Loucy (cell line): ENCODE data around the gene GCNT4.

Experiments
- H2AFZ ChIP-seq: fragments of 200-600 bp; sonication (generic); 2 replicates; pipeline ENCODE4 v1.6.0; 2016; ENCODE audit warnings: antibody characterized with exemption, mild to moderate bottlenecking, low read length, moderate library complexity
- H3F3A ChIP-seq: fragments of 200-600 bp; 2 replicates; pipeline ENCODE4 v1.6.0; 2016; ENCODE audit warnings: antibody characterized with exemption, low read depth, mild to moderate bottlenecking
- H3K27me3 ChIP-seq: fragments of 200-600 bp; sonication (generic); 2 replicates; pipeline ENCODE4 v1.6.1; 2014; ENCODE audit warnings: low read length, mild to moderate bottlenecking; ENCODE audit not compliant: insufficient read depth, poor library complexity, severe bottlenecking
- H3K36me3 ChIP-seq: fragments of 200-600 bp; sonication (generic); 2 replicates; pipeline ENCODE4 v1.6.1; 2016; ENCODE audit warnings: low read length; ENCODE audit not compliant: insufficient read depth
- H3K4me1 ChIP-seq: fragments of 200-600 bp; sonication (generic); 2 replicates; pipeline ENCODE4 v1.5.1; 2014; ENCODE audit warnings: low read length, mild to moderate bottlenecking; ENCODE audit not compliant: insufficient read depth, poor library complexity, severe bottlenecking
- H3K4me2 ChIP-seq: fragments of 200-600 bp; sonication (generic); 2 replicates; pipeline ENCODE4 v1.6.0; 2014; ENCODE audit warnings: antibody characterized with exemption, low read length, low read depth, mild to moderate bottlenecking; ENCODE audit not compliant: poor library complexity, severe bottlenecking
- H3K4me3 ChIP-seq: fragments of 200-600 bp; sonication (generic); 2 replicates; pipeline ENCODE4 v1.5.1; 2014; ENCODE audit warnings: low read length, mild to moderate bottlenecking, mixed read lengths; ENCODE audit not compliant: poor library complexity, severe bottlenecking
- H3K79me2 ChIP-seq: fragments of 200-600 bp; sonication (generic); 2 replicates; pipeline ENCODE4 v1.6.1; 2014; ENCODE audit warnings: low read length; ENCODE audit not compliant: insufficient read depth
- H3K9ac ChIP-seq: fragments of 200-600 bp; sonication (generic); 2 replicates; pipeline ENCODE4 v1.6.0; 2014; ENCODE audit warnings: mild to moderate bottlenecking, low read depth, low read length, moderate library complexity; ENCODE audit not compliant: poor library complexity, severe bottlenecking
- H3K9me2 ChIP-seq: fragments of 200-600 bp; sonication (generic); replicated peaks from 2 replicates; pipeline ENCODE4 v1.6.1; 2016; ENCODE audit warnings: low read depth, low read length, mixed read lengths
- H3K9me3 ChIP-seq: fragments of 200-600 bp; sonication (generic); 2 replicates; pipeline ENCODE4 v1.6.1; 2014; ENCODE audit warnings: mild to moderate bottlenecking, antibody characterized with exemption, low read length, low read depth; ENCODE audit not compliant: insufficient read depth
- H4K20me1 ChIP-seq: fragments of 200-600 bp; sonication (generic); 2 replicates; pipeline ENCODE4 v1.6.0; 2014; ENCODE audit warnings: antibody characterized with exemption, low read length, mild to moderate bottlenecking; ENCODE audit not compliant: insufficient read depth, poor library complexity, severe bottlenecking
- EZH2phosphoT487 ChIP-seq: fragments of 200-600 bp; IDR thresholded peaks from 2 replicates; pipeline ENCODE4 v1.6.1; 2018; ENCODE audit warnings: antibody characterized with exemption, mild to moderate bottlenecking, moderate library complexity, borderline replicate concordance
- TF ChIP-seq, protein P1 (sequence below): fragments of 200-600 bp; sonication (generic); conservative IDR thresholded peaks from 2 replicates; pipeline ENCODE4 v1.5.1; 2014; ENCODE audit warnings: mild to moderate bottlenecking, antibody characterized with exemption, low read length

GCNT4 gene

DNA sequence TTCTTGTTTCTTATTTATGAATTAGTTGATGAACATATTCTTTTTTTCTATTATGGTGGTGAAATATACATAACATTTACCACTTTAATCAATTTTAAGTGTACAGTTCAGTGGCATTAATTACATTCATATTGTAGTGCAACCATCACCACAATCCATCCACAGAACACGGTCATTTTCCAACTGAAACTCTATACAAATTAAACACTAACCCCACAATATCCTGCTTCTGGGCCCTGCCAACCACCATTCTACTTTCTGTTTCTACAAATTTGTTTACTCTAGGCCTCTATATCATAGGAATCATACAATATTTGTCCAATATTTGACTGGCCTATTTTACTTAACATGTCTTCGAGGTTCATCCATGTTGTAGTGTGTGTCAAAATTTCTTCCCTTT, 7.3 kb downstream of the GCNT4 start:
- H3K4me3 ChIP-seq: no peak overlapping the region
- H3K27me3 ChIP-seq: no peaks in the 10 kb centered on the region
- peaks cover 52% of the 10 kb centered on the region for H3K79me2 ChIP-seq
- no peaks in the 10 kb centered on the region for H4K20me1 ChIP-seq
- H3K36me3 ChIP-seq: peaks cover 19% of the 10 kb centered on the region; the same call in 1 of the 2 replicates
- H3K9me2 ChIP-seq: no peaks in the 10 kb centered on the region
- no peaks in the 10 kb centered on the region for H3F3A ChIP-seq
- peaks cover 68% of the 10 kb centered on the region for H3K4me1 ChIP-seq
- H3K4me2 ChIP-seq: peak overlapping the region; percentile 11
- H3K9ac ChIP-seq: no peak overlapping the region
- H2AFZ ChIP-seq: no peak overlapping the region
- no peak for TF ChIP-seq EZH2phosphoT487
- TF ChIP-seq, protein P1, sequence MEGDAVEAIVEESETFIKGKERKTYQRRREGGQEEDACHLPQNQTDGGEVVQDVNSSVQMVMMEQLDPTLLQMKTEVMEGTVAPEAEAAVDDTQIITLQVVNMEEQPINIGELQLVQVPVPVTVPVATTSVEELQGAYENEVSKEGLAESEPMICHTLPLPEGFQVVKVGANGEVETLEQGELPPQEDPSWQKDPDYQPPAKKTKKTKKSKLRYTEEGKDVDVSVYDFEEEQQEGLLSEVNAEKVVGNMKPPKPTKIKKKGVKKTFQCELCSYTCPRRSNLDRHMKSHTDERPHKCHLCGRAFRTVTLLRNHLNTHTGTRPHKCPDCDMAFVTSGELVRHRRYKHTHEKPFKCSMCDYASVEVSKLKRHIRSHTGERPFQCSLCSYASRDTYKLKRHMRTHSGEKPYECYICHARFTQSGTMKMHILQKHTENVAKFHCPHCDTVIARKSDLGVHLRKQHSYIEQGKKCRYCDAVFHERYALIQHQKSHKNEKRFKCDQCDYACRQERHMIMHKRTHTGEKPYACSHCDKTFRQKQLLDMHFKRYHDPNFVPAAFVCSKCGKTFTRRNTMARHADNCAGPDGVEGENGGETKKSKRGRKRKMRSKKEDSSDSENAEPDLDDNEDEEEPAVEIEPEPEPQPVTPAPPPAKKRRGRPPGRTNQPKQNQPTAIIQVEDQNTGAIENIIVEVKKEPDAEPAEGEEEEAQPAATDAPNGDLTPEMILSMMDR: no peak
- no peaks in the 10 kb centered on the region for H3K9me3 ChIP-seq

DNA sequence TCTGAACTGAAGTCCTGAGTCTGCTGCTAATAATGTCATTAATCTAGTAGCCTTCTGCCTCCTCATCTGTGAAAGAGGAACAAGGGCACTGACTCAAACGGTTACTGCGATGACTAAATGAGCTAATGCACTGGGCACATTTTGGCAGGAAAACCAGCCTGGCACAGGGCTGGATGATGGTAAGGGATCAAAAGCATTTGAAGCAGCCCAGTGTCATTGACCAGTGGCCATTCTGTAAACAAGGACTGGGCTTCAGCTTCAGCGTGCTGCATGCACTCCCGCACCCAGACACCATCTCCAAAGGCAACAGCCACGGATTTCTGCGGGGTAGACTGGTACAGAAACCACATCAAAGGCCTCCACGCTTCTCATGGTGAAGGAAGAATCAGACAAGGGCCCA, 8.0 kb downstream of the GCNT4 start:
- H4K20me1 ChIP-seq: no peaks in the 10 kb centered on the region
- H3K4me1 ChIP-seq: peaks cover 61% of the 10 kb centered on the region
- H3K27me3 ChIP-seq: no peaks in the 10 kb centered on the region
- H3K4me3 ChIP-seq: no peak overlapping the region
- H3K9me3 ChIP-seq: no peaks in the 10 kb centered on the region
- no peaks in the 10 kb centered on the region for H3F3A ChIP-seq
- no peak for TF ChIP-seq EZH2phosphoT487
- TF ChIP-seq, protein P1: no peak
- H2AFZ ChIP-seq: no peak overlapping the region
- H3K9me2 ChIP-seq: no peaks in the 10 kb centered on the region
- no peak overlapping the region for H3K9ac ChIP-seq
- peaks cover 19% of the 10 kb centered on the region; the same call in 1 of the 2 replicates for H3K36me3 ChIP-seq
- peak overlapping the region; percentile 11 for H3K4me2 ChIP-seq
- peaks cover 45% of the 10 kb centered on the region for H3K79me2 ChIP-seq

DNA sequence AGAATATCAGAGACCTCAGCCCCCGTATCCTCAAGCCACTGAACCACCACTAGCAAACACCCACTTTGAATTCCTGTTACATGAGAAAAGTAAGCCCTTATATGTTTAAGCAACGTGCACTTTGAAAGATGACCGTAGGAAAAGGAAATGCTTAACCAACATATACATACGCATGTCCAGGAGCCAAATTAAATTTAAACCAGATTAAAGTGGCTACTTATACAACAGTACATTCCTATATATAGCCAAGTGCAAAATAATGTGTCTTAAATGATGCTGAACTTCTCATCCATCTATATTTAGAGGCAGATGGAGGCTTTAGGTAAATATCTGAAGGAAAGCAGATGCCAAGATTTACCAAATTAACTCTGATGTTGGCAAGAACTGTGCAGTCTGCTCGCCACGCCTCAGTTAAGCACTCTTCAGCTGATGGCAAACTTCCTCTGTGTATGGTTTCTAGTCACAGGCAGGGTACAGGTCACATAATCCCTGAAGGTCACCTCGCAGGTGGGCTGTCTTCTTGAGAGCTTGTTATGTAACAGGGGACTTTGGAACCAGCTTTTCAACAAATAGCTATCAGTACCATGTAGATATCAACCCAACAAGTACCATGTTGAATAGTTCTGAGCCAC, 8.6 kb downstream of the GCNT4 start:
- no peak overlapping the region for H3K4me3 ChIP-seq
- no peaks in the 10 kb centered on the region for H3K27me3 ChIP-seq
- no peak overlapping the region for H2AFZ ChIP-seq
- H3K9ac ChIP-seq: no peak overlapping the region
- H3K4me2 ChIP-seq: peak overlapping the region; percentile 11
- H3F3A ChIP-seq: no peaks in the 10 kb centered on the region
- H3K36me3 ChIP-seq: peaks cover 19% of the 10 kb centered on the region; the same call in 1 of the 2 replicates
- peaks cover 55% of the 10 kb centered on the region for H3K4me1 ChIP-seq
- H3K9me2 ChIP-seq: no peaks in the 10 kb centered on the region
- peaks cover 39% of the 10 kb centered on the region for H3K79me2 ChIP-seq
- H3K9me3 ChIP-seq: no peaks in the 10 kb centered on the region
- no peaks in the 10 kb centered on the region for H4K20me1 ChIP-seq
- no peak for TF ChIP-seq EZH2phosphoT487
- TF ChIP-seq, protein P1: no peak
